PC-9 (cell line): ENCODE measurements around the gene PRRT1B. TPM values are rescaled to one million over a fixed set of nuclear protein-coding genes. Genes with fewer than 3 reads are reported as not detected.

Source experiments
- BruUV-seq: library from RNA; stranded (reverse); fragments of 400-500 nt; replicated peaks from 2 replicates; lab custom pipeline; 2021; lab: Mats Ljungman, UMichigan
- CTCF ChIA-PET: fragments of 300-600 bp; sonication (Branson Sonifier 250); formaldehyde crosslinking; loops from one replicate; lab custom pipeline; 2022; ENCODE audit warnings: antibody characterized with exemption; lab: Charles Lee
- POLR2A ChIA-PET: fragments of 300-600 bp; sonication (Branson Sonifier 250); formaldehyde crosslinking; loops from one replicate; lab custom pipeline; 2022; ENCODE audit warnings: antibody characterized with exemption; ENCODE audit not compliant: unreplicated experiment; lab: Charles Lee
- DNase-seq, 2 experiments: peaks; one replicate each; pipeline versions ENCODE4 v3.0.0 to v3.0.0-alpha.2; 2015 to 2022; ENCODE audit warnings: mixed read lengths in 1 of 2
- H2AFZ ChIP-seq: fragments of 200-600 bp; sonication (generic); 2 replicates; pipeline ENCODE4 v1.8.1; 2017; ENCODE audit warnings: antibody characterized with exemption
- H3F3A ChIP-seq: fragments of 200-600 bp; sonication (generic); 2 replicates; pipeline ENCODE4 v1.8.1; 2017; ENCODE audit warnings: antibody characterized with exemption, mild to moderate bottlenecking, low read depth; ENCODE audit not compliant: insufficient read depth
- H3K27ac ChIP-seq: fragments of 200-600 bp; sonication (generic); 2 replicates; pipeline ENCODE4 v1.6.1; 2016; ENCODE audit warnings: mixed run types
- H3K27me3 ChIP-seq: fragments of 200-600 bp; sonication (generic); 2 replicates; pipeline ENCODE4 v1.6.1; 2016; ENCODE audit warnings: low read depth, mixed run types; ENCODE audit not compliant: insufficient read depth
- H3K36me3 ChIP-seq: fragments of 200-600 bp; sonication (generic); 2 replicates; pipeline ENCODE4 v1.6.1; 2016; ENCODE audit warnings: low read depth, mixed run types
- H3K4me1 ChIP-seq: fragments of 200-600 bp; sonication (generic); replicated peaks from 2 replicates; pipeline ENCODE4 v1.6.1; 2016; ENCODE audit warnings: mixed run types; ENCODE audit not compliant: insufficient read depth
- H3K4me2 ChIP-seq: fragments of 200-600 bp; sonication (generic); 2 replicates; pipeline ENCODE4 v1.6.1; 2017; ENCODE audit warnings: mixed run types
- H3K4me3 ChIP-seq: fragments of 200-600 bp; sonication (generic); 2 replicates; pipeline ENCODE4 v1.6.1; 2016; ENCODE audit warnings: mixed run types
- H3K79me2 ChIP-seq: fragments of 200-600 bp; sonication (generic); 2 replicates; pipeline ENCODE4 v1.6.1; 2017; ENCODE audit warnings: low read depth, mixed run types
- H3K9me2 ChIP-seq: fragments of 200-600 bp; sonication (generic); 2 replicates; pipeline ENCODE4 v1.8.1; 2017; ENCODE audit warnings: mild to moderate bottlenecking; ENCODE audit not compliant: insufficient read depth
- H3K9me3 ChIP-seq: fragments of 200-600 bp; sonication (generic); 2 replicates; pipeline ENCODE4 v1.8.1; 2016; ENCODE audit warnings: low read depth; ENCODE audit not compliant: insufficient read depth
- H4K20me1 ChIP-seq: fragments of 200-600 bp; sonication (generic); 2 replicates; pipeline ENCODE4 v1.8.1; 2017; ENCODE audit not compliant: insufficient read depth
- EZH2 ChIP-seq: fragments of 200-600 bp; sonication (generic); IDR thresholded peaks from 2 replicates; pipeline ENCODE4 v1.8.0; 2017; ENCODE audit warnings: antibody characterized with exemption, low read depth
- intact Hi-C: fragments of 100-400 bp; cut with micrococcal nuclease; formaldehyde crosslinking; loops from one replicate; pipeline ENCODE4 v1.10.0; 2022; ENCODE audit not compliant: unreplicated experiment
- total RNA-seq: library from RNA; stranded (reverse); gene quantifications from 2 replicates; pipeline ENCODE4 v1.2.3, GENCODE V29; 2021
- TF ChIP-seq, protein P1 (sequence below): fragments of 200-600 bp; sonication (generic); conservative IDR thresholded peaks from 2 replicates; pipeline ENCODE4 v1.6.1; 2017; ENCODE audit warnings: mixed run types, antibody characterized with exemption, mild to moderate bottlenecking, moderate library complexity

The PRRT1B gene
- total RNA-seq, 1 experiment from 2014 or later, result not detected

DNA sequence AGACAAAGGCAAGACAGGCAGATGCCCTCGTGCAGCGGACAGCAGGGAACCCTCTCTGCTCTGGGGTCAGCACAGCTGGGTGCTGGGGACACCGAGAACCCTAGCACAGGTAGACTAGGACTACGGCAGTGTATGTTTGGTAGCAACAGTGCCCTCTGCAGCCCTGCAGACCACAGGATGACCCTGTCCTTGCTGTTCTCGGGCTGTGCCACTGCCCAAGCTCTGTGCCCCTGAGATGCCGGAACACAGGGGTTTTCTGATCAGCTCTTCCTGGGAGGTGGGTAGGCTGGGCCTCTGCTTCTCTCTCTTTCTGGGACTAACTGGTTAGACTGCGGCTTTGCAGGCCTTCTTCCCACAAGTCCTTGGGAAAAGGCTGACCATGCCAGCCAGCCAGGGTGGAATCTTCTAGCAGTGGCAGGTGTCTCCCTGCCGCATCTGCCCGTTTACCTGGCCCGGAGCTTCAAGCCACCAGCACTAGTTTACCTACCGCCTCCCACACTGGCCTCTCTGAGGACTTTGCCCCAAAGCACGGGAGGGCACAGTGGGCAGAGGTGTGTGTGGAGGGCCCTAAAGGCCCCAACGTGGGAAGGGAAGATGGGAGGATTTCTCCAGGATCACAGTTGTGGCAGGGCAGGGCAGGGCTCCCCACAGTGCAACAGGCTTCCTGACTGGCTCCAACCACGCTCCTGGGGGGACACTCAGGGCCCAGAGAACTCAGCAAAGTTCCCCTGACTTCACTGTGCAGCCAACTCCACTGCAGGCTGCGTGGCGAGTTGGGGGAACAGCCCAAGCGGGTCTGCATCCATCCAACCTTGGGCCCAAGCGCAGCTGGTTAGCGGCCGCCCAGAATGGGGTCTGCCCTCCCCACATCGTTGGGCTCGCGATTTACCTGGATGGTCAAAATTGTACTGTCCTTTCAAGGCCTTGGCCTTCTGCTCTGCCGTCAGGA is 15.5 kb upstream of the PRRT1B start:
- Histone ChIP-seq H3K4me1 (0 out of 2 replicates have a peak, but pooled peaks cover 6% of the 10 kb centered on the region), H3K36me3 (0 out of 2 replicates have a peak, but pooled peaks cover 4% of the 10 kb centered on the region), H3K79me2 (no peaks in the 10 kb centered on the region), H3K9me2 (no peaks in the 10 kb centered on the region), H3K27me3 (no peaks in the 10 kb centered on the region), H3K4me2 (peak overlapping the region; percentile 84), H3F3A (peaks cover 8% of the 10 kb centered on the region), H3K9me3 (no peaks in the 10 kb centered on the region), H2AFZ (peak overlapping the region; percentile 59), H4K20me1 (no peaks in the 10 kb centered on the region; the same call in 1 of the 2 replicates), H3K4me3 (peak overlapping the region; percentile 64), H3K27ac (no peak overlapping the region)
- TF ChIP-seq EZH2, result no peak
- TF ChIP-seq, protein P1, sequence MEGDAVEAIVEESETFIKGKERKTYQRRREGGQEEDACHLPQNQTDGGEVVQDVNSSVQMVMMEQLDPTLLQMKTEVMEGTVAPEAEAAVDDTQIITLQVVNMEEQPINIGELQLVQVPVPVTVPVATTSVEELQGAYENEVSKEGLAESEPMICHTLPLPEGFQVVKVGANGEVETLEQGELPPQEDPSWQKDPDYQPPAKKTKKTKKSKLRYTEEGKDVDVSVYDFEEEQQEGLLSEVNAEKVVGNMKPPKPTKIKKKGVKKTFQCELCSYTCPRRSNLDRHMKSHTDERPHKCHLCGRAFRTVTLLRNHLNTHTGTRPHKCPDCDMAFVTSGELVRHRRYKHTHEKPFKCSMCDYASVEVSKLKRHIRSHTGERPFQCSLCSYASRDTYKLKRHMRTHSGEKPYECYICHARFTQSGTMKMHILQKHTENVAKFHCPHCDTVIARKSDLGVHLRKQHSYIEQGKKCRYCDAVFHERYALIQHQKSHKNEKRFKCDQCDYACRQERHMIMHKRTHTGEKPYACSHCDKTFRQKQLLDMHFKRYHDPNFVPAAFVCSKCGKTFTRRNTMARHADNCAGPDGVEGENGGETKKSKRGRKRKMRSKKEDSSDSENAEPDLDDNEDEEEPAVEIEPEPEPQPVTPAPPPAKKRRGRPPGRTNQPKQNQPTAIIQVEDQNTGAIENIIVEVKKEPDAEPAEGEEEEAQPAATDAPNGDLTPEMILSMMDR, result no peak
- BruUV-seq, result TSS peak; percentile 30
- CTCF ChIA-PET, result no interaction called here
- no peak for DNase-seq
- POLR2A ChIA-PET, result no interaction called here
- intact Hi-C loops, result no loop called here

DNA sequence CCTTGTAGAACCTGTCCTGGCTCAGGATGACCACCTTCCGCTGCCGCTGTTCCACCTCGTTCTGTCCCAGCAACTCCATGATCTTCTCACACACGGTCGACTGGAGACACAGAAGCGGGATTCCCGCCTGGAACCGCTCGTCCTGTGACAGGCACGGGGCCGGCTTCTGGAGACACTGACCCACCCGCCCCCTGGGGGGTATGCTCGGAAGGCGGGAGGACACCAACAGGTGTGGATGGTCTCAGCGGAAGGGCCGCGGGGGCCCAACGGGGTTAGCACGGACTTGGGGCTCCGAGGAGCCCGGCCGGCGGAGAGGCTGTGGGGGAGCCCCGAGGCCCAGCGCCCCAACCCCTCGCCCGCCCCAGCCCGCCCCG is 14.8 kb upstream of the PRRT1B start:
- BruUV-seq, result no TSS peak
- Histone ChIP-seq H3K4me1 (0 out of 2 replicates have a peak, but pooled peaks cover 6% of the 10 kb centered on the region), H3K9me2 (no peaks in the 10 kb centered on the region), H3K79me2 (no peaks in the 10 kb centered on the region), H3K36me3 (0 out of 2 replicates have a peak, but pooled peaks cover 4% of the 10 kb centered on the region), H3F3A (peaks cover 8% of the 10 kb centered on the region), H3K4me2 (peak overlapping the region; percentile 84), H2AFZ (peak overlapping the region; percentile 59), H3K27ac (no peak overlapping the region), H3K27me3 (no peaks in the 10 kb centered on the region), H4K20me1 (no peaks in the 10 kb centered on the region), H3K9me3 (no peaks in the 10 kb centered on the region), H3K4me3 (peak overlapping the region; percentile 64)
- POLR2A ChIA-PET, result no interaction called here
- TF ChIP-seq EZH2, result no peak
- TF ChIP-seq, protein P1, result no peak
- CTCF ChIA-PET, result no interaction called here
- intact Hi-C loops, result no loop called here
- DNase-seq, result peak; percentile 45

DNA sequence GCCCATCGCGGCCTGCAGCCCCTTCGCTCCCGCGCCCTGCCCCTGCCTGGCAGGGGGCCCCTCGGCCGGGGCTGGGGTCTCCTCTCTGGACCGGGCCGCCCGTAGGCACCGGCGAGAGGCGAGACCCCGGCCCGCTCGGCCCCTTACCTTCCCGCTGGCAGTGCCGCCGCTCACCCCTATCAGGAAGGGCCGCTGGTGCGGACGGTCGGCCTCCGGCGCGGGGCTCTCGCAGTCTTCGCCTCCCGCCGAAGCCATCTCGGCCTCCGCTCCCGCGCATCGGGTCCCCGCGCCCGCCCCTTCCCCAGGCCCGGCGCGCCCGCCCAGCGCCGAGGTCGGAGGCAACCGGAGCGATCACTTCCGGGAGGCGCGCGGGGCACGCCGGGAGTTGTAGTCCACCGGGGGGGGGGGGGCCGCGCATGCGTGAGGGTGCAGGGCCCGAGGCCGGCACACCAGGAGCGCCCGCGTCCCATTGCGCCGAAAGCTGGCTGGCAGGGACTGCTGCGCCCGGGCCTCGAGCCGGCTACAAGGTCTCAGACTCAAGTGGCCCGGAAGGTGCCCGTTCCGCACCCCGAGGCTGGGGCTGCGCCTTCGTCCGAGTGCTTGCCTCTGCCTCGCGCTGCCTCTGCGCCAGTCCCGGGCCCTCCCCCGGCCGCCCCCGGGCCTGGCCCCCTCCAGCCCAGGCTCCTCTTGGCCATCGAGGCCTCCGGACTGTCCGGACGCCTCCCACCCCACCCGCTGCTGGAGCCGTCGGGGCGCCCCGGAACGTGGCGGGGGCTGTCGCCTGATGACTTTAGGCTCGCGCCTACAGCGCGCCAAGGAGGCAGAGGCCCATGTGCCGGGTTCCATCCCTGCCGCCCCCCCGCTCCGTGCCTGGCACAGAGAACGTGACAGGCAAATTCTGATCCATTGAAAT is 14.1 kb upstream of the PRRT1B start, which contains the start of gene UCK1:
TSS of gene UCK1 (minus strand) at position 344 of the 913 bp plus-strand sequence. CDS start at position 255, 89 bp downstream.
- peaks cover 8% of the 10 kb centered on the region for H3F3A ChIP-seq
- H4K20me1 ChIP-seq, result no peaks in the 10 kb centered on the region
- peak within 1 kb of the TSS; percentile 84 for H3K4me2 ChIP-seq
- H3K79me2 ChIP-seq, result no peaks in the 10 kb centered on the region
- H3K36me3 ChIP-seq, result 0 out of 2 replicates have a peak, but pooled peaks cover 4% of the 10 kb centered on the region
- H3K27me3 ChIP-seq, result no peaks in the 10 kb centered on the region
- 0 out of 2 replicates have a peak, but pooled peaks cover 6% of the 10 kb centered on the region for H3K4me1 ChIP-seq
- peak within 1 kb of the TSS; percentile 64 for H3K4me3 ChIP-seq
- no peaks in the 10 kb centered on the region for H3K9me2 ChIP-seq
- CTCF ChIA-PET, result no interaction called here
- peak in 1 of 2 experiments; percentile 69 for DNase-seq
- peak within 1 kb of the TSS; percentile 77 for H2AFZ ChIP-seq
- H3K27ac ChIP-seq, result no peak within 1 kb of the TSS
- no peak for TF ChIP-seq EZH2
- TF ChIP-seq, protein P1, result no peak
- POLR2A ChIA-PET, result no interaction called here
- intact Hi-C loops, result no loop called here
- TSS peak; percentile 73 for BruUV-seq
- H3K9me3 ChIP-seq, result no peaks in the 10 kb centered on the region
